ENCODE measurements around the gene PKN1.
A peak's percentile ranks its signal among the peaks of the same experiment; 100 is the strongest.

PKN1 gene

GRCh38 chr19:14519245-14519859 is 86.2 kb downstream of the PKN1 start:
- DNase-seq (ENCODE audit: low read depth): no peak
- TF ChIP-seq CTCF (conservative IDR thresholded peaks at IDR 0.05; ENCODE audit: low read depth, low read length): no peak
- no peak overlapping the region for H3K4me3 ChIP-seq (ENCODE audit: low read length)

GRCh38 chr19:14519860-14520407 is 86.8 kb downstream of the PKN1 start:
- no peak overlapping the region for H3K4me3 ChIP-seq (ENCODE audit: low read length)
- no peak for TF ChIP-seq CTCF (conservative IDR thresholded peaks at IDR 0.05; ENCODE audit: low read depth, low read length)
- peak; percentile 80 for DNase-seq (ENCODE audit: low read depth)

GRCh38 chr19:14520543-14520942 is 87.4 kb downstream of the PKN1 start:
- DNase-seq (ENCODE audit: low read depth): no peak
- no peak overlapping the region for H3K4me3 ChIP-seq (ENCODE audit: low read length)
- no peak for TF ChIP-seq CTCF (conservative IDR thresholded peaks at IDR 0.05; ENCODE audit: low read depth, low read length)
